CD4-positive, alpha-beta T cell treated with Interleukin-15 for 4 hours (primary cell): ENCODE data around the gene HARBI1.

Experiments
- DNase-seq: peaks from one replicate; pipeline ENCODE4 v3.0.0-alpha.2; 2020; ENCODE audit warnings: low spot score

HARBI1 gene

DNA sequence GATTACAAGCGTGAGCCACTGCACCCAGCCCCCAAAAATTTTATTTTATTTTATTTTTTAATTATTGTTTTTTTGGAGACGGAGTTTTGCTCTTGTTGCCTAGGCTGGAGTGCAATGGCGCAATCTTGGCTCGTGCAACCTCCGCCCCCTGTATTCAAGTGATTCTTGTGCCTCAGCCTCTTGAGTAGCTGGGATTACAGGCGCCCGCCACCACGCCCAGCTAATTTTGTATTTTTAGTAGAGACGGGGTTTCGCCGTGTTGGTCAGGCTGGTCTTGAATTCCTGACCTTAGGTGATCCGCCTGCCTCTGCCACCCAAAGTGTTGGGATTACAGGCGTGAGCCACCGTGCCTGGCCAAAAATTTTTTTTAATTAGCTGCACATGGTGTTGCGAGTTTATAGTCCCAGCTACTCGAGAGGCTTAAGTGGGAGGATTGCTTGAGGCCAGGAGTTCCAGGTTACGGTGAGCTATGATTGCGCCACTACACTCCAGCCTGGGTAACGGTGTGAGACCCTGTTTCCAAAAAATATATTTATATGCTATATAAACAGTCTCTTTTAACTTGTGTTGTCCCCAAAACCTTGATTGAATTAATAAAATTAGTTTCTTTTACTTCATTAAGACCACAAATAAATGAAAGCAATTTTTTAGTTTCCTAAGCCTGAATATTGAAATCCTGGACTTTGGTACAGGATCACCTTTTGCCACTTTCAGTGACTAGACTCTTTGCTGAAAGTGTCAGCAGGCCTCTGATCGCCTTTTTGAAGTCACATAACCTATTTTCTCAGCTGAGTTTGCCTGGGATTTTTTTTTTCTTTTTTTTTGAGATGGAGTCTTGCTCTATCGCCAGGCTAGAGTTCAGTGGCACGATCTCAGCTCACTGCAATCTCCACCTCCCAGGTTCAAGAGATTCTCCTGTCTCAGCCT lies 16.5 kb upstream of the HARBI1 start:
- no peak for DNase-seq

DNA sequence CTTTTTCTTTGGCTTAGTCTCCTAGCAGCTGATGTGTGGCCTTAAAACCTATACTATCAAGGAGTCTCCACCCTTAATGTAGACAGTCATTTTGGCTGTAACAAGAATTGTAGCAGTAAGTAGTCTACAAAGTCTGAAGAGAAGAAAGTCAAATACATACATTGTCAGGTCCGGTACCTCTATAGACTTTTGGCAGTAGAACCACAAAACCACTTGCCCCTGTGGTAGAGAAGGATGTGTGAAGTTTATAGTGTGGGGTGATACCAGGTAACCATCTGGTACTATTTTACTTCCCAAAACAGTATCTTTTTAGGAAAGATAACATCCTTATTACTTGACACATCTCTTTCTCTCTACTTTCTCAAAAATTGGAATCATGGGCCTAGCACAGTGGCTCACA lies 15.5 kb upstream of the HARBI1 start:
- no peak for DNase-seq

DNA sequence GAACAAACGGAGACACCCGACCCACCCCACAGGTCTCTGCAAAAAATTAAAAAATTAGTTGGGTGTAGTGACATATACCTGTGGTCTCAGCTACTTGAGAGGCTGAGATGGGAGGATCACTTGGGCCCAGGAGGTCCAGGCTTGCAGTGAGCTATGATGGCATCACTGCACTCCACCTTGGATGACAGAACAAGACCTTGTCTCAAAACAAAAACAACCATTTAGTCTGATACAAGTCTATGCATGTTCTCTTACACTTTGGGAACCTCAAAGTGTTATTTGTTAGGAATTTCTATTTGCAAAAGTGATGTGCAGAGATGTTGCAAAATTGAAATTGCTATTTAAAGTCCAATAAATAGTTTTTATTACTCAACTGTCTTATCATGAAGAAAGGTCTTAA lies 14.6 kb upstream of the HARBI1 start:
- no peak for DNase-seq

DNA sequence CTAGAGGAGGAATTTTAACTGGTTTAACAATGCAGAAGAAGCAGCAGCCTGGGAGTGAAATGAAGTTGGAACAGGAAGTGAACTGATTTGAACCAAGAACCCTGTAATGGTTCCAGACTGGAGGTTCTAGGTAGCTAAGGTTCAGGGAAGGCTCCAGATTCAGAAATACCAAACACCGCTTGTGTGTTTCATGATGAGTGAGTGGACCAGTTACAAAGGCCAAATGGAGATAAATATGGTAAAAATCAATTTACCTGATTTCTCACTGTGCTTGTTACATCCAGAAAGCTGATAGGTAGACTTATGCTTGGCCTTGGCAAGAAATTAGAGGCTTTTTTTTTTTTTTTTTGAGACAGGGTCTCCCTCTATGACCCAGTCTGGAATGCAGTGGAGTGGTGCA lies 13.2 kb upstream of the HARBI1 start:
- no peak for DNase-seq

DNA sequence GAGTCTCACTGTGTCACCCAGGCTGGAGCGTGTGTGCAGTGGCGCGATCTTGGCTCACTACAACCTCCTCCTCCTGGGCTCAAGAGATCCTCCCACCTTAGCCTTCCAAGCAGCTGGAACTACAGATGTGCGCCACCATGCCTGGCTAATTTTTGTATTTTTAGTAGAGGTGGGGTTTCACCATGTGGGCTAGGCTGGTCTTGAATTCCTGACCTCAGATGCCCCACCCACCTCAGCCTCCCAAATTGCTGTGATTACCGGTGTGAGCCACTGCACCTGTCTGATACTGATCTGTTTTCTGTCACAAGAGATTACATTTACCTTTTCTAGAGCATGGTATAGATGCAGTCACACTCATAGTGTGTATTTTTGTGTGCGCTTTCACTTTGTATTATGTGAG lies 11.9 kb upstream of the HARBI1 start:
- DNase-seq: no peak

DNA sequence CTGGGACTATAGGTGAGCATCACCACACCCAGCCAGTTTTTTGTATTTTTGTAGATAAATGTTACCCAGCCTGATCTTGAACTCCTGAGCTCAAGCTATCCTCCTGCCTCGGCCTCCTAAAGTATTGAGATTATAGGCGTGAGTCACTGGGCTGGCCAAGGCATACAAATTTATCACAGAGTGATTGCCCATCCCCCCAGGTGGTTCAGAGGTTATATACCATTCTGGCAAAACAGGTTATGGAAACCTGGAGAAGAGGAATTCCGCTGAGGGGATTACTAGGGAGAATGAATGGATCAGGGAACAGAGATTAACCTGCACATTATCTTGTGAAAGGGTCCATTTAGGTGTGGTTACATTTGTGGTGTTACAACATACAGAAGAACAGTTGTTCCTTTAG lies 8.4 kb upstream of the HARBI1 start:
- no peak for DNase-seq

DNA sequence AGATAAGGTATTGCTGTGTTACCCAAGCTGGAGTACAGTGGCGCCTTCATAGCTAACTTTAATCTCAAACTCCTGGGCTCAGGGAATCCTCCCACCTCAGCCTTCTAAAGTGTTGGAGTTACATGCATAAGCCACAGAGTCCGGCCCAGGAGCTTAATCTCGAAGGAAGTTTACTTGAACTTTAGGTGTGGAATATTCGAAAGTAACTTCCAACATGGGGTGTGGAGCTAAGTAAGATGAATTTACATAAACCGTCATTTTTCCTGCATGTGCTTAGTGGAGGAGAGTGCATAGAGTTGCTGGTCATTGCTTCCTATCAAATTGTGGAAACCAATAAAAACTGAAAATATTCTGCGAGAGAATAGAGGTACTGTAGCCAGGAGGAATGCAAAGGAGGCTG lies 1.8 kb upstream of the HARBI1 start:
- DNase-seq: no peak

DNA sequence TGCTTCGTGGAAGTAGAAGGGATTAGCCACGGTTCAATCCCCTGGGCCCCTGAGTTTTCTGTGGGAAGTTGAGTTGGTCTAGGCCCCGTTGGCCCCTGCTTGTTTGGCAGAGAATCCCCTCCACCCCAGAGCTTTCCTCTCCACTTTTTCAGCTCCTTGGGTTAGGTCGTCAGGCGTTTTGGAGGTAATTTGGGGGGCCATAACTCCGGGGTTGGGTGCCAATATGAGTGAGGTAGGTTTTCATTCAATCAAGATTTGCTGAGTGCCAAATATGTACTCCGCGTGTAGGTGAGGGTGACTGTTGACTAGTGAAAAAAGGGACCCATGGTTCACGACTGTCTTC lies 916 bp upstream of the HARBI1 start:
- DNase-seq: no peak

DNA sequence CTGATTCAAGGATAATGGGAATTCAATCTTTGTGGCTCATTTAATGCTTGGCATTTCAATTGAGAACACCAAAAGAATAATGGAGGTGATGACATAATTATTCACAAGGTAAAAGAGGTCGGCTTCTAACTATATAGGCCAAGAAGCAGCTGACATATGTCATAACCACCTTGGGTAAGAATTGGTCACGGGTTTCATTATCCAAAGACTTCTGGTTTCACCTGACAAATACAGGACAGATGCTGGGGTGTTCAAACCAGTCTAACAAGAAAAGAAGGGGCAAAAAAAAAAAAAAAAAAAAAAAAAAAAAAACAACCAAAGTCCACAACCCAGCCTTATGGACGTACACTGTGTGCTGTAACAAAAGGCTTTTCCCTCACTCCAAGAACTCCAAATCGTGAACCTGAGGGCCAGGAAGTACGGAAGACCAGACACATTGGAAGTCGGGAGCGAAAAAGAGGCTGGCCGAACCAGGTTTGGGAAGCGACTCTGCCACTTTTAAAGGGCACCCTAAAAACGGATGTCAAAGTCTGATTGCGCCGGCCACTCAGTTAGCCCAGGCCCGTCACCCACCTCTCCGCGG lies 385 bp downstream of the HARBI1 start:
- no peak for DNase-seq

DNA sequence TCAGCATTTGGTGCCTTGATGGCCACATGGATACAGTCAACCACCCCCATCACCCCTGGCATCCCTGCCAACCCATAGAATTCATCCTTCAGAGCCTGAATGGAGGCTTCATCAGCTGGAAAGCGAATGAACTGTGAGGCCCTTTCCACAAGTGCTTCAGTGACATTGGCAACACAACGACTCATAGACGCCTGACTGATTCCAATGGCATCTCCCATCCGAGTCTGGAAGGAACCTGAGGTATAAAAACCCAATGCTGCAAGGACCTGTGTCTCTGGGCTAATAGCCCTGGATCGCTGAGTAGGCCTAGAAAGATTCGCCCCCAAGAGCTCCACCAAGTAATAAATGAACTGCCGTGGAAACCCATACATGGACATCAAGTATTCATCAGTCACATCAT lies 1.3 kb downstream of the HARBI1 start:
- no peak for DNase-seq

DNA sequence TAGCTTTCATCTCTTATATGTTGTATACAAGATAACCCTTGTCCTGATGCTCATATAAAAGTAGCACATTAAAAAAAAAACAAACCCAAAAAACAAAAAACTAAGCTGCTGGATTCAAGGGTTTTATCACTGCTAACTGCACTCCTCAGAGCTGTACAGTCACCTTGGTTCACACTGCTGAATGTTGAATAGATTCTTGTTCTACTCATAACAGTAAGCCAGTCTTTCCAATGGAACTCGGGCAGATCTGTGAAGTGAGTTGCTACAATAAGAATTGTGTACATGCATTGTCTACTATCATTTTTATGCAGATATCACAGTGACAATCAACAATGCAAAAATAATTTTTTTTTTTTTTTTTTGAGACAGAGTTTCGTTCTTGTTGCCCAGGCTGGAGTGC lies 4.7 kb downstream of the HARBI1 start:
- no peak for DNase-seq

DNA sequence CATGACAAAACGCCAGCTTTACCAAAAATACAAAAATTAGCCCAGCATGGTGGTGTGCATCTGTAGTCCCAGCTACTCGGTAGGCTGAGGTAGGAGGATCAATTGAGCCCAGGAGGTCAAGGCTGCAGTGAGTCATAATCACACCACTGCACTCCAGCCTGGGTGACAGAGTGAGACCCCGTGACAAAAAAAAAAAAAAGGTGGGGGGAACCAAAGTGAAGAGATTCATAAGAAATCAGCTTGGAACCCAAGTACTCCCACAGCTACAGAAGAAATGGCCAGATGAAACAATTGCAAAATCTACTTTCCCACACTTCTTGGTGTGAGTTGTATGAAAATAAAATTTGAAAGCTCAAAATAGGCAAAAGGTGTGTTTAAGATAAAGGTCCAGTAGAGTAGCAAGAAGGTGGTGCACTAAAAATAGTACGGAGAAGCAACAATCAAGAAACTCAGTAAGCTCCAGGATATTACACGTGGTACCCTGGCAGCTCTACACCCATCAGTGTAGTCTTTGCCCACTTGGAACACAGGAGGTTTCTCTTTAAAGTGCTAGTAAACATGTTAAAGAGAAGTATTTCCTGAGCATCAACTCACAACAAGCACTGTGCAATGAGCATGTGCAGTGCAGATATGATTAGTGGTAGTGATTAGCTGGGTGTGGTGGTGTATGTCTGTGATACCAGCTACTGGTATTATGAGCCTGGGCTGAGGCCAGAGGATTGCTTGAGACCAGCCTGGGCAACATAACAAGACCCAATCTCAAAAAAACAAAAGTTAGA lies 5.3 kb downstream of the HARBI1 start:
- no peak for DNase-seq

DNA sequence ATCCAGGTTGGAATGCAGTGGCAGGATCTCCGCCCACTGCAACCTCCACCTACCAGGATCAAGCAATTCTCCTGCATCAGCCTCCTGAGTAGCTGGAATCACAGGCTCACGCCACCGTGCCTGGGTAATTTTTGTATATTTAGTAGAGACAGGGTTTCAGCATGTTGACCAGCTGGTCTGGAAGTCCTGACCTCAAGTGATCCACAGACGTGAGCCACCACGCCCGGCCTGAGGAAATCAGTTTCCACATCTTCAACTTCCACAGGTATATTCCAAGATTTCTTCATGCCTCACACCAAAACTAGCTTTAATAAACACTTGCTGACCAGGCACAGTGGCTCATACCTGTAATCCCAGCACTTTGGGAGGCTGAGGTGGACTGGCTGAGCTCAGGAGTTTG lies 7.6 kb downstream of the HARBI1 start:
- no peak for DNase-seq

DNA sequence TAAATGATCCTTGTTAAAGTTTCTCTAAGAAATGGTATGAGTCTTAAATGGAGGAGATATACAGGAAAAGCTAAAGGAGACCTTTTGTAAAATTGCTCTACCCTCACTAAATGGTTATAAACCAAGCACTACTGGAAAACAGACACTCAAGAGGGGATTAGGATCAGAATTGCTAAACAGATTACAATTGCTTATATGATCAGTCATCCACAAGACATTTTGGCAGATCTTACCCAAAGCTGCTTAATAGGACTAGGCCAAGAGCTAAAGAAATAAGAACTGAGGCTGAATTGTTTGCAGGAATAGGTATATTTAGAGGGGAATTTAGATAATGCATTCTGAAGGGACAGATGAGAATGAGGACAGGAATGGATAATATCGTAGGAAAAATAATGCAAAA lies 9.5 kb downstream of the HARBI1 start:
- no peak for DNase-seq

DNA sequence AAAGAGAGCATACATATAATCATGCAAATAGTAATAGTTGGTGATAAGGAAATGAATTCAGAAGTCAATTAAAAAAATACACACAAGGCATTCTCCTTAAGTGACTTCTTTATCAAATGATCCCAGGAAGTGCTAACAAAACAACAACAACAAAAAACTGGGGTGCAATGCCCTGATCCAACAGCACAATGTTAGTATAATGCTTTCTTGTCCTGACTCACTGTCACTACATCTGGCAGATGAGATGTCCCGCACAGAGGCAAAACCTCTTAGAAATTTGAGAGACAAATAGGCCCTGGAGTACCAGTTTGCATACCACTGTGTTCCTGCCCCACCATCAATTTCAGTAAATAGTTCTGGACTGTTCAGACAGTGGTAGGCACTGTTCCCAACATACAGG lies 12.2 kb downstream of the HARBI1 start:
- no peak for DNase-seq

DNA sequence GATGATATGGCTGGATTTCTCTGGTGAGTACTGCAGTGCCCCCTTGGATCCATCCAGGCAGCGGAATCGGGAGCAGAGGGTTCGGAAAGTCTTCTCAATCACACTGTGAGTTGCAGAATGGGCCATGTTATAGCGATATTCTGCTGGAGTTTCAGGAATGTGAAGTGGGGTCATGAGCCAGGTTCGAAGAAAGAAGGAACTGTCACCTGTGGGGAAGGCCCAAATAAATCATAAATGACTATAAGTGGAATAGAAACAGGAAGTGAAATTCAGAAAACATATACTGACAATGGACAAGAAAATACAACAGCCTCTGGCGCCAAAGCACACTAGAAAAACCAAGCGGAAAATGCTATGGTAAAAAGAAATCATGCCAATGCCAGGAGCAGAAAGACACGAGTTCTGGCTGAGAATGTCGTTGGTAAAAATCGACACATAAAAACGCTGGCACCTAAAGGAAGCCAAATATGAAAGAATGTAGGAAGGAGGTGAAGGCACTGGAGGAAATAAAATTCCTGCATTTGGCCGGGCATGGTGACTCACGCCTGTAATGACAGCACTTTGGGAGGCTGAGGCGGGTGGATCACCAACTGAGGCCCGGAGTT lies 13.2 kb downstream of the HARBI1 start:
- DNase-seq: no peak

DNA sequence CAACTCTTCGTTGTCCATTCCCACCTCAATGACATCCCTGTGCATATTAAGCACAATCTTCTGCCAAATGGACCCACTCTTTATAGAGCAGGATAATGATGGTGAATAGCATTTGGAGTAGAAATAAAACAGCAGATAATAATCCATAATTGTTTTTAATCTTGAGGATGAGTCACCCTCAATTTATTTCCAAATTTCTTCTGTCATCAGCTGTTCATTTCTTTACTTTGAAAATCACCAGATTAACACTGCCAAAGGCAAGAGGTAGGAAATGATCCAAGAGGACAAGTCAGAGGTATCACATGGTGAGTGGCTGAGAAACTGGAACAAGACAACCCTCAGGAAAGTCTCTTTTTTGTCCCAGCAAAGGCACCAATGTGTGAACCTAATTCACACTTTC lies 15.9 kb downstream of the HARBI1 start:
- no peak for DNase-seq

DNA sequence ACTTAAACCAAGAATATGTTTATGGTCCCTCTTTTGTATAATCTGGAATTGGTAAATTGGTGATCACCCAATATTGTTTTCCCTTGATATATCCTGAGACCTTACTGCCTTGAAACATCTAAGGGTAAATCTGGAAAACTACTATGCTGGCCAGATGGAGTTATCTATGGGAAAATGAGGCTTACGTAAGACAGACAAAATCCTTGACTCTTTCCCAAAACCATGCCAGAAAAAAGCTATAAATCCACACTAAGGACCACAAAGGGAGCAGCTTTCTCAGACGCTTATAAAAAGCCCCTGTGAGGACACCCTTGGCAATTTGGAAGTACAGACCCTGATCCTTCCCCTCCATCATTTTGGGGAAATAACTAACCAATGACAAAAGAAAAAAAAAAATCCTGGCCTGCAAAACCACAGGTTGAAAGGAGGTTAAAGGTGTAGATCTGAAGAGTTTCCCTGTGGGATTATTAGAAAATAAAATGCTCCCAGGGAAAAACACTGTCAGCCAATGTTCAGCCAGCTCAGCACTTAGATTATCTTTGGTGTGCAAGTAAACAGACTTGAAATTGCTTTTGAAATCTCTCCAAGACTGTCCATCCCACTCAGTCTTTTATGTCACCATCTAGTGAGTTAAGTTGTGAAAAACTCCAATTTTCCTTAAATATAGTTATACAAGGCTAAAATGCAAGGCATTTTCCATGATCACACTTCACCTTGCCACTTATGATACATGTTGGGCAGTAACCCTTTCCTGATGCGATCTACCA lies 16.6 kb downstream of the HARBI1 start:
- DNase-seq: no peak

DNA sequence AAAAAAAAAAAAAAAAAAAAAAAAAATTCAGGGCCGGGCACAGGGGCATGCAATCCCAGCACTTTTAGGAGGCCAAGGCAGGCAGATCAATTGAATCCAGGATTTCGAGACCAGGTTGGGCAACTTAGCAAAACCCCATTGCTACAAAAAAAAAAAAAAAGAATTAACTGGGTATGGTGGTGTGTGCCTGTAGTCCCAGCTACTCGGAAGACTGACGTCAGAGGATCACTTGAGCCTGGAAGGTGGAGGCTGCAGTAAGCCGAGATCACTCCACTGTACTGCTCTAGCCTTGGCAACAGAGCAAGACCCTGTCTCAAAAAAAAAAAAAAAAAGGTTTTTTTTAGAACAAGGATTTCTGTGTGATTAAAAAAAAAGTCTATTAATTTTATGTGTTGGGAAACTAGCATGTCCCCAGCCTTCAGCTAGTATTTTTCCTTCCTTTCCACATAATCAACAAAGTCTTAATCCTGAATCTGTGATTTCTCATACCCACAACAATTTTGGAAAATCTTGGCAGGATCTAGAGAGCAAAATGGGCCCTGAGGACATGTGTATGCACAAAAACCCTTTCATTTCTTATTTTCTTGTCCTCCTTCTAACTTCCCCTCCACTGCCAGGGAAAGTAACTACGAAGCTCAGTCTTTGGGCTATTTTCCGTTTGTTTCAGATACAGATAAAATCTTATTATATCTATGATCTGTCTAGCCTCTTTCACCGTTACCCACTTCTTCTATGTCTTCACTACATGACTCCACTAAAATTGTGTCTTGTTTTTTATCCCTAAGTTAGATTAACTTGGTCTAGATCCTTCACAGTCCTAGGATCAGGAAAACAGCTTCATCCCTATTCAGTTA lies 17.5 kb downstream of the HARBI1 start:
- no peak for DNase-seq

DNA sequence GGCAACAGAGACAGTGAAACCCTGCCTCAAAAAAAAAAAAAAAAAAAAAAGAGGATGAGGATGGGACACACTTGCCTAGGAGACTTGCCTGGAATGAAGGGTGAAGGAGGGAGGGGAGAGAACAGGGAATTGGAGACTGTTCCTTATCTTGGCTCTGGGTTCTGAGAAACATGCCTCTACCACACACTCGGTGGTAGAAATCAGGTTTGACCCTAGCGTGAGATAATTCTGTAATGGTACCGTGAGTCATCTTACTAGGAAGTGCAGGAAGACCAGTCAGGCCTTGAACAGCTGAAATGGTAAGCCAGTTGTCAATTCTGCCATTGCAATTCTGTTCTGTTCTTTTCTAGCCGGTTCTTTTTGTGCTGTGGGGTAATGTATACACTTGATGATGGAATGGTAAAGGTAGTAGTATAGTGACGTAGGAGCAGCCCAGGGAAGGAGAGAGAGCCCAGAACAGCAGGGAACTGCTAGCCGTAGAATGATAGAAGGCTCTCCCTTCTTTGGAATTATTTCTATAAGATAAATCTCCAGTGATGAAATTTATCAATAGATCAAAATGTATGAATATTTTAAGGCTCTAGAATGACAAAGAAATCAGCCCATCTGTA lies 19.3 kb downstream of the HARBI1 start:
- DNase-seq: no peak

DNA sequence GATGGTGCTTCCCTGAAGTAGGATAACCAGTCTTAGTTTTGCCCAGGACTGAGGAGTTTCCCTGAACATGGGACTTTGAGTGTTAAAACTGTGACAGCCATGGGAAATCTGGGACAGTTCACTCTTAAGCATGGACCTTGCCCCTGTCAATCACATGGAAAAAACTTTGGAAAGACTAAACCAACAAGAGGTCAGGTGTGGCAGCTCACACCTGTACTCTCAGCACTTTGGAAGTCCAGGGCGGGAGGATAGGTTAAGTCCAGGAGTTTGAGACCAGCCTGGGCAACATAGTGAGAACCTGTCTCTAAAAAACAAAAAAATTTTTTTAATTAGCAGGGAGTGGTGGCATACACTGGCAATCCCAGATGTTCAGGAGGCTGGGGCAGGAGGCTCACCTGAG lies 19.9 kb downstream of the HARBI1 start:
- DNase-seq: no peak
